OCI-LY3 (cell line): ENCODE data around the gene CISD1.
"Not testable (repeated sequence)": the region's sequence is repeated elsewhere in the genome, so short reads cannot be mapped to it uniquely, and the experiment has no call there.

Source experiments
- H2AFZ ChIP-seq: fragments of 200-600, 300-600 bp; shearing (Covaris generic); 2 replicates; pipeline ENCODE4 v1.6.0; 2014; ENCODE audit warnings: antibody characterized with exemption, low read depth, low read length
- H3K27ac ChIP-seq: fragments of 200-600, 300-600 bp; sonication (generic); 2 replicates; pipeline ENCODE4 v1.5.1; 2014; ENCODE audit warnings: mild to moderate bottlenecking, low read length, moderate library complexity, mixed read lengths
- H3K27me3 ChIP-seq: fragments of 200-600, 300-600 bp; sonication (generic); 2 replicates; pipeline ENCODE4 v1.6.1; 2014; ENCODE audit warnings: low read depth, low read length, mixed read lengths
- H3K36me3 ChIP-seq: fragments of 200-600, 300-600 bp; sonication (generic); replicated peaks from 2 replicates; pipeline ENCODE3; 2014; ENCODE audit warnings: low read depth, low read length, mixed read lengths
- H3K4me1 ChIP-seq: fragments of 300-600, 200-600 bp; sonication (generic); 2 replicates; pipeline ENCODE4 v1.6.1; 2014; ENCODE audit warnings: low read length, mixed read lengths
- H3K4me2 ChIP-seq: fragments of 200-600, 300-600 bp; sonication (generic); 2 replicates; pipeline ENCODE4 v1.6.1; 2014; ENCODE audit warnings: low read length, mixed read lengths
- H3K4me3 ChIP-seq: fragments of 300-600, 200-600 bp; sonication (generic); 2 replicates; pipeline ENCODE4 v1.5.1; 2014; ENCODE audit warnings: antibody characterized with exemption, mild to moderate bottlenecking, low read length, moderate library complexity
- H3K79me2 ChIP-seq: fragments of 300-600, 200-600 bp; shearing (Covaris generic); 2 replicates; pipeline ENCODE4 v1.6.1; 2014; ENCODE audit warnings: mild to moderate bottlenecking, low read length, mixed read lengths
- H3K9ac ChIP-seq: fragments of 300-600, 200-600 bp; shearing (Covaris generic); 2 replicates; pipeline ENCODE4 v1.6.0; 2014; ENCODE audit warnings: mild to moderate bottlenecking, low read length, moderate library complexity
- H3K9me3 ChIP-seq: fragments of 200-600, 300-600 bp; shearing (Covaris generic); 2 replicates; pipeline ENCODE4 v1.6.1; 2014; ENCODE audit warnings: low read length, mixed read lengths; ENCODE audit not compliant: insufficient read depth
- H4K20me1 ChIP-seq: fragments of 200-600, 300-600 bp; sonication (generic); 2 replicates; pipeline ENCODE4 v1.6.1; 2016; ENCODE audit warnings: low read length, mixed read lengths; ENCODE audit not compliant: insufficient read depth
- CTCF ChIP-seq: fragments of 200-600, 300-600 bp; sonication (generic); IDR thresholded peaks from 2 replicates; pipeline ENCODE4 v1.5.1; 2014; ENCODE audit warnings: antibody characterized with exemption, low read length, low read depth
- EZH2phosphoT487 ChIP-seq: fragments of 200-600 bp; shearing (Covaris generic); IDR thresholded peaks from 2 replicates; pipeline ENCODE4 v1.6.1; 2018; ENCODE audit warnings: antibody characterized with exemption, mixed run types, low read depth

The CISD1 gene

GRCh38 chr10:58241346-58241745 lies 27.6 kb upstream of the CISD1 start:
- Histone ChIP-seq H3K9me3 (no peaks in the 10 kb centered on the region), H3K79me2 (peaks cover 29% of the 10 kb centered on the region), H3K4me1 (no peaks in the 10 kb centered on the region), H3K4me2 (no peak overlapping the region), H3K9ac (no peak overlapping the region), H3K4me3 (no peak overlapping the region), H3K36me3 (peaks cover 4% of the 10 kb centered on the region), H3K27ac (no peak overlapping the region), H3K27me3 (no peaks in the 10 kb centered on the region), H2AFZ (no peak overlapping the region), H4K20me1 (peaks cover 27% of the 10 kb centered on the region; the same call in 1 of the 2 replicates)
- no peak for TF ChIP-seq CTCF
- TF ChIP-seq EZH2phosphoT487, result no peak

- H3K27me3 ChIP-seq, result no peaks in the 10 kb centered on the region
- no peak overlapping the region for H2AFZ ChIP-seq
- no peaks in the 10 kb centered on the region for H3K4me1 ChIP-seq
- no peak overlapping the region for H3K4me2 ChIP-seq
- H3K9ac ChIP-seq, result no peak overlapping the region
- H3K4me3 ChIP-seq, result no peak overlapping the region
- H3K9me3 ChIP-seq, result no peaks in the 10 kb centered on the region
- H4K20me1 ChIP-seq, result peaks cover 24% of the 10 kb centered on the region; the same call in 1 of the 2 replicates
- H3K79me2 ChIP-seq, result peaks cover 29% of the 10 kb centered on the region
- H3K27ac ChIP-seq, result no peak overlapping the region
- no peaks in the 10 kb centered on the region for H3K36me3 ChIP-seq
- TF ChIP-seq EZH2phosphoT487, result no peak
- TF ChIP-seq CTCF, result no peak
Observed at GRCh38 chr10:58243269-58243668, 25.7 kb upstream of the CISD1 start.

- peaks cover 26% of the 10 kb centered on the region for H3K79me2 ChIP-seq
- not testable (repeated sequence) for H3K4me3 ChIP-seq, H3K27ac ChIP-seq, H3K4me2 ChIP-seq, H3K9ac ChIP-seq, H3K36me3 ChIP-seq, H3K27me3 ChIP-seq, H2AFZ ChIP-seq, H3K9me3 ChIP-seq, H3K4me1 ChIP-seq
- peaks cover 20% of the 10 kb centered on the region; the same call in 1 of the 2 replicates for H4K20me1 ChIP-seq
Observed at GRCh38 chr10:58243801-58244200, 25.2 kb upstream of the CISD1 start.

GRCh38 chr10:58244242-58244641 lies 24.7 kb upstream of the CISD1 start:
- not testable (repeated sequence) for H3K4me1 ChIP-seq, H2AFZ ChIP-seq, H3K9ac ChIP-seq, H3K9me3 ChIP-seq, H3K27ac ChIP-seq, H3K4me2 ChIP-seq, H3K4me3 ChIP-seq, H3K27me3 ChIP-seq, H3K36me3 ChIP-seq
- peaks cover 21% of the 10 kb centered on the region for H3K79me2 ChIP-seq
- peaks cover 17% of the 10 kb centered on the region; the same call in 1 of the 2 replicates for H4K20me1 ChIP-seq

GRCh38 chr10:58244666-58245065 lies 24.3 kb upstream of the CISD1 start:
- H3K9ac ChIP-seq, H3K4me1 ChIP-seq, H3K4me2 ChIP-seq, H3K9me3 ChIP-seq, H3K27me3 ChIP-seq, H2AFZ ChIP-seq, H3K36me3 ChIP-seq, H3K27ac ChIP-seq, H3K4me3 ChIP-seq: not testable (repeated sequence)
- peaks cover 17% of the 10 kb centered on the region for H3K79me2 ChIP-seq
- peaks cover 13% of the 10 kb centered on the region; the same call in 1 of the 2 replicates for H4K20me1 ChIP-seq
